Renal pelvis (tissue), 12 donors: ENCODE measurements around the gene ARL8A. TPM values are rescaled to one million over a fixed set of nuclear protein-coding genes. Genes with fewer than 3 reads are reported as not detected.
"Not testable (repeated sequence)": the region's sequence is repeated elsewhere in the genome, so short reads cannot be mapped to it uniquely, and the experiment has no call there.

Experiments
- DNase-seq: peaks from one replicate; pipeline ENCODE4 v3.0.0-alpha.2; 2013
- long read RNA-seq, 16 experiments: transcript quantifications; one replicate each; lab custom pipeline, GENCODE V29; 2026
- polyA plus RNA-seq, 3 donors: library from polyadenylated mRNA; unstranded; fragments of 120-200 nt; gene quantifications; one replicate each; pipeline ENCODE4 v1.2.1, GENCODE V29; 2013; ENCODE audit not compliant: insufficient read length in 3 of 3

Gene ARL8A
- 10 to 100 TPM; 41.1 to 45.2 (median 41.2) TPM for polyA plus RNA-seq
- long read RNA-seq, donor 1, transcript ARL8A-201 (7 exons, 1,793 nt) = major isoform, 23 of 23 reads
- long read RNA-seq, donor 1, partial matches to known transcripts = 0 of 23 reads
- long read RNA-seq, donor 1, other reads (novel, unspliced or antisense) = 0 of 23 reads
- long read RNA-seq, donor 2, transcript ARL8A-201 (7 exons, 1,793 nt) = major isoform, 40 of 40 reads
- long read RNA-seq, donor 2, partial matches to known transcripts = 0 of 40 reads
- long read RNA-seq, donor 2, other reads (novel, unspliced or antisense) = 0 of 40 reads
- long read RNA-seq, donor 3, transcript ARL8A-201 (7 exons, 1,793 nt) = major isoform, 29 of 30 reads
- long read RNA-seq, donor 3, partial matches to known transcripts = 0 of 30 reads
- long read RNA-seq, donor 3, other reads (novel, unspliced or antisense) = 0 of 30 reads
- long read RNA-seq, donor 4, transcript ARL8A-201 (7 exons, 1,793 nt) = major isoform, 30 of 32 reads
- long read RNA-seq, donor 4, partial matches to known transcripts = 0 of 32 reads
- long read RNA-seq, donor 4, other reads (novel, unspliced or antisense) = 0 of 32 reads
- long read RNA-seq, donor 5, transcript ARL8A-201 (7 exons, 1,793 nt) = major isoform, 8 of 10 reads
- long read RNA-seq, donor 5, partial matches to known transcripts = 0 of 10 reads
- long read RNA-seq, donor 5, other reads (novel, unspliced or antisense) = 0 of 10 reads
- long read RNA-seq, donor 6, transcript ARL8A-201 (7 exons, 1,793 nt) = major isoform, 21 of 22 reads
- long read RNA-seq, donor 6, partial matches to known transcripts = 0 of 22 reads
- long read RNA-seq, donor 6, other reads (novel, unspliced or antisense) = 0 of 22 reads
- long read RNA-seq, donor 7, transcript ARL8A-201 (7 exons, 1,793 nt) = major isoform, 35 of 38 reads
- long read RNA-seq, donor 7, partial matches to known transcripts = 0 of 38 reads
- long read RNA-seq, donor 7, other reads (novel, unspliced or antisense) = 0 of 38 reads
- long read RNA-seq, donor 8, transcript ARL8A-201 (7 exons, 1,793 nt) = major isoform, 19 of 19 reads
- long read RNA-seq, donor 8, partial matches to known transcripts = 0 of 19 reads
- long read RNA-seq, donor 8, other reads (novel, unspliced or antisense) = 0 of 19 reads
- long read RNA-seq, donor 9, transcript ARL8A-201 (7 exons, 1,793 nt) = major isoform, 43 of 44 reads
- long read RNA-seq, donor 9, partial matches to known transcripts = 0 of 44 reads
- long read RNA-seq, donor 9, other reads (novel, unspliced or antisense) = 0 of 44 reads
- long read RNA-seq, donor 10, transcript ARL8A-201 (7 exons, 1,793 nt) = major isoform, 23 of 24 reads
- long read RNA-seq, donor 10, partial matches to known transcripts = 0 of 24 reads
- long read RNA-seq, donor 10, other reads (novel, unspliced or antisense) = 0 of 24 reads
- long read RNA-seq, donor 11, transcript ARL8A-201 (7 exons, 1,793 nt) = major isoform, 15 of 15 reads
- long read RNA-seq, donor 11, partial matches to known transcripts = 0 of 15 reads
- long read RNA-seq, donor 11, other reads (novel, unspliced or antisense) = 0 of 15 reads
- long read RNA-seq, donor 12, transcript ARL8A-201 (7 exons, 1,793 nt) = major isoform, 38 of 38 reads
- long read RNA-seq, donor 12, partial matches to known transcripts = 0 of 38 reads
- long read RNA-seq, donor 12, other reads (novel, unspliced or antisense) = 0 of 38 reads
- long read RNA-seq, donor 13, transcript ARL8A-201 (7 exons, 1,793 nt) = major isoform, 14 of 15 reads
- long read RNA-seq, donor 13, partial matches to known transcripts = 0 of 15 reads
- long read RNA-seq, donor 13, other reads (novel, unspliced or antisense) = 0 of 15 reads
- long read RNA-seq, donor 14 = 0 reads
- long read RNA-seq, donor 15, transcript ARL8A-201 (7 exons, 1,793 nt) = major isoform, 32 of 33 reads
- long read RNA-seq, donor 15, partial matches to known transcripts = 0 of 33 reads
- long read RNA-seq, donor 15, other reads (novel, unspliced or antisense) = 0 of 33 reads
- long read RNA-seq, donor 16, transcript ARL8A-201 (7 exons, 1,793 nt) = major isoform, 33 of 38 reads
- long read RNA-seq, donor 16, partial matches to known transcripts = 0 of 38 reads
- long read RNA-seq, donor 16, other reads (novel, unspliced or antisense) = 0 of 38 reads

DNA sequence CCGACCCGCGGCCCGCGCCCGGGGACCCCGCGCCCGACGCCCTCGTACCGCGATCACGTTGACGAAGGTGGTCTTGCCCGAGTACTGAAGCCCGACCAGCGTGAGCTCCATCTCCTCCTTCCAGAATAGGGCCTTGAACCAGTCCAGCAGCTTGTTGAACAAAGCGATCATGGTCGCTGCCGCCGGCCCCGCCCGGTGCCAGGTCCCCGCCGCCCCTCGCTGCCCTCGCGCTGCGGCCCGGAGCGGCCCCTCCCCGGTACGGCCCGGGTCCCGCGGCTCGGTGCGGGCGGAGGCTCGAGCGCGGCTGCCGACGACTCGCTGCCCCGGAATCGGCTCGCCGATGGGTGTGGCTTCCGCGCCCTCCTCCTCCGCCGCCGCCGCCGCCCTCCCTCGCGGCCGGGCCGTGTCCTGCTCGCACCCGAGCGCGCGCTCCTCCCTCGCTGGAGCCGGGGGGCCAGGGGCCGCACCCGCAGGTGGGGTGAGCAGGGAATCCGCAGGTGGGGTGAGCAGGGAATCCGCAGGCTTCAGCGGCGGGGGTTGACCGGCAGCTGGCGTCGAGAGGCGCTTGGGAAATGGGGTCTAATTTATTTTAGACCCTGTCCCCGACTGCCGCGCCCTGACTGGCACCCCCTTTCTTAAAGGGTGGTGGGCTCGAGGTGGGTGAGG is at the start of gene ARL8A:
TSS of gene ARL8A (minus strand) at position 336 of the 666 bp plus-strand sequence. CDS start at position 171, 165 bp downstream.
- peak; percentile 65 for DNase-seq

DNA sequence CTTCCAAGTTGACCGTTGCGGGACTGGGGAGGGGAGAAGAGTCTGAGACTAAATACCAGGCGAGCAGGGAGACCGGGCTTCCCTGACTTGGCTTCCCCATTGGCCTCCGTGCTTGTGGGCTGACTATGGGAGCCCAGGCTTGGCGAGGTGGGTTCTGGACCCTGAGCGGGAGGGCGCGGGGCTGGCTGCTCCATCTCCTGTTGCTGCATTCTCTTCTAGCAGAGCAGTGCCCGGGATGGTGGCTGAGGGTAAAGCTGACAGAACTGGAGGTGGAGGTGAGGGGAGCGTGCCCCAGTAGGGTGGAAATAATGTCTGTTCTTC is 49.8 kb upstream of the ARL8A start:
- DNase-seq = no peak

DNA sequence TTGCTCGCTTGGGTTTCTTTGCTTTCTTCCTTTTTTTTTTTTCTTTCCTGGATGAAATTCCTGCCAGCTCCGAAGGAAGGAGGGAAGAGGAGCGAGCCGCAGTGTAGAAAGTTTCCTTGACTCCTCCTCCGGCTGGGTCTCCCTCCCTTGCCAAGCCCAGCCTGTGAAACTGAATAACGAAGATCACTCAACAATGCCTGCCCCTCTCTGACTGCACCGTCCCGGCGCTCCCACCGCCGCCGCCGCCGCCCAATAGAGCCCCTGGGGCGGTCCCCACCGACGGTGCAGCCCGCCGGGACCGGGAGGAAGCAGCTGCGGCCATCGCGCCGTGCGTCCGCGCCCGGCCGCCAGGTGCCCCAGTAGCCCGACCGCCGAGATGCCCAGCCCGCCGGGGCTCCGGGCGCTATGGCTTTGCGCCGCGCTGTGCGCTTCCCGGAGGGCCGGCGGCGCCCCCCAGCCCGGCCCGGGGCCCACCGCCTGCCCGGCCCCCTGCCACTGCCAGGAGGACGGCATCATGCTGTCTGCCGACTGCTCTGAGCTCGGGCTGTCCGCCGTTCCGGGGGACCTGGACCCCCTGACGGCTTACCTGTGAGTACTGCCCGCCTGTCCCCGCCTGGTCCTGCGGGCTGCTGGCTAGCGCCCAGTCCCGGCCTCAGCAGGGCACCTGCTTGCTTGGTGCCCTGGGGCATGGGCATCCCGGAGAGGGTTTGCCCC is 49.2 kb upstream of the ARL8A start, which contains the start of gene LGR6:
TSS of gene LGR6 (plus strand) at position 186 of the 714 bp plus-strand sequence. CDS start at position 377, 191 bp downstream.
- no peak for DNase-seq

DNA sequence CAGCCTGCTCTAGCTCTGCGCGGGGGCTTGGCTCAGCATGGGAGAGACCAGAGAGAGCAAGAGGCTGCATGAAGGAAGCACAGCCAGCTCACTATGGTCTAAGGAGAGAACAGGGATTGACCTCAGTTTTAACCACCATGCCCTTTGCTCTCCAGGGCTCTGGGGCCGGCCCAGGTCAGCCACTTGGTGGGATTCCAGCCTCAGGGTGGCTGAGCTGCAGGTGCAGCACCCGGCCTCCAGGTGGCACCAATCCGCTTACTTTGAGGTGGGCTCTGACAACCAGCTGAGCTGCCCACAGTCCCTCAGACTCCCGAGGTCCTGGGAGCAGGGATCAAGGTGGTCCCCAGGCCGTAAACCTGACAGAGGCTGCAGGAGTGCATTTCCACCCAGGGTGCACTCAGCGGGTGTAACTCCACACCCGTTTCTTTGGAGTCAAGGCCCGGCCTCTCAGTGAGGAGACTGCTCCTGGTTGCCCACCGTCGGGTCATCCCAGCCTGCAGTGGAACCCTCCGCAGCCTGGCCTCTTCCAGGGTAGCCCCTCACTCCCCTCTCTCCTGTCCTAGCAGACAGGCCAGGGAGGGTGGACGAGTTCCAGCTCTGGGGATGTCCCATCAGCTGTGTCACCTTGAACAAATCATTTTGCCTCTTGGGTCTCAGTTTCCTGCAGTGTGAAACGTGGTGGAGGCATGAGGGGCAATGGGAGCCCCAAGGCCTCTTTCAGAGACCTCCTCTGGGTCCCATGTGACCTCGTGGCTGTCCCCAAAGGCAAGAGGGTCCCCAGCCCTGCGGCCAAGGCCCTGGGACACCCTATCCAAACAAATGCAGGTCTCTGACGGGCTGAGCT is 48.5 kb upstream of the ARL8A start:
- peak; percentile 41 for DNase-seq

DNA sequence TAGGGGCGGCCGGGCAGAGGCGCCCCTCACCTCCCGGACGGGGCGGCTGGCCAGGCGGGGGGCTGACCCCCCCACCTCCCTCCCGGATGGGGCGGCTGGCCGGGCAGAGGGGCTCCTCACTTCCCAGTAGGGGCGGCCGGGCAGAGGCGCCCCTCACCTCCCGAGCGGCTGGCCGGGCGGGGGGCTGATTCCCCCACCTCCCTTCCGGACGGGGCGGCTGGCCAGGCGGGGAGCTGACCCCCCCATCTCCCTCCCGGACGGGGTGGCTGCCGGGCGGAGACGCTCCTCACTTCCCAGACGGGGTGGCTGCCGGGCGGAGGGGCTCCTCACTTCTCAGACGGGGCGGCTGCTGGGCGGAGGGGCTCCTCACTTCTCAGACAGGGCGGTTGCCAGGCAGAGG is 46.9 kb upstream of the ARL8A start:
- not testable (repeated sequence) for DNase-seq

DNA sequence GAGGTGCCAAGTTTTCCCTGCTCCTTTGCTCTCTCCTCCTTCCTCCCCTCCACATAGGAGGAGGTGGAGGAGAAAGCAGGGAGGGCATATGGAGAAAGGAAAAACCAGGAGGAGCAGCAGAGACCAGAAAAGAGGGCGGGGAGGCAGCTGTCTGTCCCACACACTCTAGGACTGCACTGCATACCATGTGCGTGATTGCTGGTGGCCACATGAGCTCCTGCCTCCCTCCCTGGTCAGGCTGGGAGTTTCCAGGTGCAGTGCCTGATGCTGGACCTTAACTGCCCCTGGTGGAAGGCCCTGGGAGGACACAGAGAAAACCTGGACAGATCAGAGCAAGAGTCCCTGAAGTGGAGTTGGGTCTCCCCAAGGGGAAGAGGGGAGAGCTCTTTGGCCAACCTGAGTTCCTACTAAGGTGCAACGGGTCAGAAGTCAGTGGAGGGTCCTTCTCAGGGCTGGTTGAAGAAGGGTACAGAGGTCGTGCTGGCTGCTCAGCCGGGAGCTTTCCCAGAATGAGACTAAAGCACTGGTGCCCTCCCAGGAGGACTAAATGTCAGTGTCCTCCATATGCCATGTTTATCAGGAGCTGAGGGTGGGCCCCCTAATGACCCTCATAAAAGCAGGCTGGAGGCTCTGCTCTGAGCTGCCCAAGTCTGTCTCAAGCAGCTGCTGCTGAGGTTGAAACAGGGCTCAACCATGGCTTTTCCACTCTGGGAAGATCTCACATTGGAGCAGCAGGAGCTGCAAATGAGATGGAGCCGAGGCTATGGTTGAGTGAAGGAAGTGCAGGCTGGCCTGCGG is 45.6 kb upstream of the ARL8A start:
- DNase-seq = no peak

DNA sequence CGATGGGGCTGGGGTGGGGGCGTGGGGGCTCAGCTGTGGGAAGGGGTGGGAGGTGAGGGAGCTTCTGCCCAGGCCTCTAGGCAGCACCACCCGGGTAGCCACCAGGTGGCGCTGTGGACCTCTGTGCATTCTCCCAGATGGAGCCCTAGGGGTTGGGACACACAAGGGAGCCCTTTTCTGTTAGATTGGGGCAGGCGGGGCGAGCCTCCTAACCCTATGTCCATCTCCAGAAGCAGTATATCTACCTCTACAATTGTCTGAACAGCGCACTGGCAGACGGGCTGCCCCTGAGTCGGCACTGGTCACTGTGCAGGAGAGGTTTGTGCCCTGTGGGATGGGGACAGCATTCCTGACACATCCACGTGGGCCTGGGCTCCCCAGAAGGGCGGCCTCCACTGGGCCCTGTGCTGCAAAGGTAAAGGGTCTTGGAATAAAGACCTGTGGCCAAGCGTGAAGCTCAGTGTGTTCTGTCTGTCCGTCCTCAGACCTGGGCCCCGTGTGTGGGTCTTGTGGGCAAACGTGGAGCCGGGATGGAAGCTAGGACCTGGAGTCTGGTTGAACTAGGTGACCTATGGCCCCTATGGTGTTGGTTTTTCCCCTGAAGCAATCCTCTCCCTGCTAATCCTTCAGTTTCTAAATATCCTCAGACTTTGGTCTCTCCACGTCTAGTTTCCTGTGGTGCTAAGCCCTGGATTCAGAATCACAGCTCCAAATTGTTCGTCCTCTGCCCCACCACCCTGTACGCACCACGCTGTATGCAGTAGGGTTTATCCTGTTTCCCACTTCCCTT is 44.7 kb upstream of the ARL8A start:
- no peak for DNase-seq

DNA sequence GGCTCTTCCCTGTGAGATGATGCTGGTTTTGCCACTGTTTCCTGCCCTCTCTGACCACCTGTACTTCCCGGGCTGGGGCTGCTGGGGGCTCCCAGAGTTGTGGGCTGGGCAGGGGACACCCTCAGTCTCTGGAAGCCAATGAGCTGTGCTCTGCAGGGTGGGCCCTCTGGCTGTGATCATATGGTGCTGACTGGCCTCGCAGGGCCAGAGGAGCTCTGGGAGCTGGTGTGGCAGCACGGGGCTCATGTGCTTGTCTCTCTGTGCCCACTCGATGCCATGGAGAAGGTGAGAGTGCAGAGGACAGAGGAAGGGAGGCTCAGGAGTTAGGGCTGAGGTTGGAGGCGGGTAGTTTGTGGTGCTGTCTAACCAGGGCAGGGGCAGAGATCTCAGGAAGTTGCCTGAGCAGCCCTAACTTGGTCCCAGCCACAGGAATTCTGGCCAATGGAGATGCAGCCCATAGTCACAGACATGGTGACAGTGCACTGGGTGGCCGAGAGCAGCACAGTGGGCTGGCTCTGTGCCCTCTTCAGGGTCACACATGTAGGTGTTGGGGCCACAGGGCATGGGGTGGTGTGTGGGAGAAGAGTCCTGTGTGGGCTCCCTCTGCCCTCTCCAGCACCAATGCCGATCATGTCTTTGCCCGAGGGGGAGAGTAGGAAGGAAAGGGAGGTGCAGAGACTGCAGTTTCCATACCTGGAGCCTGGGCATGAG is 43.3 kb upstream of the ARL8A start:
- DNase-seq = no peak

DNA sequence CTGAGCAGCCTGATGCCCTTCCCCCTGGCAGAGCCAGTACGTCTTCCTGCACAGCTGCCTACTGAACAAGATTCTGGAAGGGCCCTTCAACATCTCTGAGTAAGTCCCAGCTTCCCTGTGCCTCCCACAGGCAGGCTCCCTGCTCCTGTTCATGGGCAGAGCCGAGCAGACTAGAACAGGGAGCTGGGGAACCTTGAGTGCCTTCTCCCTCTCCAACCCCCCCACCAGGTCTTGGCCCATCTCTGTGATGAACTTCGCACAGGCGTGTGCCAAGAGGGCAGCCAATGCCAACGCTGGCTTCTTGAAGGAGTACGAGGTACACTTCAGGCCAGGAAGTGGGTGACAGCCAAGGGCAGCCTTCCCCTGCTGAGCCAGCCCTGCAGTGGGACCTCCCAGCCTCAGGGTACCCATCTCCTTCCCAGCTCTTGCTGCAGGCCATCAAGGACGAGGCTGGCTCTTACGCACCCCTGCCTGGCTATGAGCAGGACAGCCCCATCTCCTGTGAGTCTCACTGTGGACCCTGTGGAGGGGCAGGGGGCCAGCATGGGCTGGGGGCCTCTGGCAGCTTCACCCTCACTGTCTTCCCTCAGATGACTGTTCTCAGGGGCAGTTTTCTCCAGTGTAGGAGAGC is 42.6 kb upstream of the ARL8A start:
- no peak for DNase-seq

DNA sequence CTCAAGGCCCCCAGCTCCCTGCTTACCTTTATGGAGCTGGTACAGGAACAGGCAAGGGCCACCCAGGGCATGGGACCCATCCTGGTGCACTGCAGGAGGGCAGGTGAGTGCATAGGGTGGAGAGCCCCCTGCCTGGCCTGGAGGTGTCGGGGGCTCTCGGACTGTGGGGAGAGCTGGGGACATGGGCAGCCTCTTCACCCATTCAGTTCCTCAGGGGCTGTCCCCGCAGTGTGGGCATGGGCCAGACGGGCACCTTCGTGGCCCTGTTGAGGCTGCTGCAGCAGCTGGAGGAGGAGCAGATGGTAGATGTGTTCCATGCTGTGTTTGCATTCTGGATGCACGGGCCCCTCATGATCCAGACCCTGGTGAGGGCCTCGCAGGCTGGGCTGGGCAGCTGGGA is 41.8 kb upstream of the ARL8A start:
- no peak for DNase-seq

DNA sequence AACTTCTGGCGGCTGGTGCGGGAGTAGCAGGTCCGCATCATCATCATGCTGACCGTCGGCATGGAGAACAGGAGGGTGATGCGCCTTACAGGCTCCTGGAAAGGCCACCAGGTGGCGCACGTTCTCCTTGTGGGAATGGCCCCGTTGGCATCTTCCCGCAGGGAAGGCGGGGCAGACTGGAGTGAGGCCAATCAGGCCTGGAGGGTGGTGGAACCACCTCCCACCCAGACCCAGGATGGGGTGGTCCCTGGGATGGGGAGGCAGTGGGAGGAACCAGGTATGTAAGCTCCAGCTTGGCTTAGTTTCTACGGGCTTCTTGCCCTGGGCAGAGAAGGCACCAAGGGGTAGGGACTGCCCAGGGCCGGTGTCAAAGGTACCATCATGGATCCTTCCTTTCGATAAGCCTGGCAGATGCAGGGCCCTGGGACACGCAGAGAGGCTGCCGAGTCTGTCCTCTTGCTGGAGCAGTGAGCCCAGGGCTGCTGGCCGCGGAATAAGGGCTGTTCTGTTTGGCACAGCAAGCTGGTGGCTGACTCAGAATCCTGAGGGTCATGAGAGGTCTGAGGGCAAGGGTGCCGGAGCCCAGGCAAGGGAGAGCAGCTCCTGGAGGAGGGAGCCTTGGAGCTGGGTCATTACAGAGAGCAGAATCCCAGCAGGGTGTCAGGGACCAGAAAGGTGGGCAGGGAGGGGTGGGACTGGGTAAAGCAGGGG is 40.4 kb upstream of the ARL8A start:
- peak; percentile 86 for DNase-seq

DNA sequence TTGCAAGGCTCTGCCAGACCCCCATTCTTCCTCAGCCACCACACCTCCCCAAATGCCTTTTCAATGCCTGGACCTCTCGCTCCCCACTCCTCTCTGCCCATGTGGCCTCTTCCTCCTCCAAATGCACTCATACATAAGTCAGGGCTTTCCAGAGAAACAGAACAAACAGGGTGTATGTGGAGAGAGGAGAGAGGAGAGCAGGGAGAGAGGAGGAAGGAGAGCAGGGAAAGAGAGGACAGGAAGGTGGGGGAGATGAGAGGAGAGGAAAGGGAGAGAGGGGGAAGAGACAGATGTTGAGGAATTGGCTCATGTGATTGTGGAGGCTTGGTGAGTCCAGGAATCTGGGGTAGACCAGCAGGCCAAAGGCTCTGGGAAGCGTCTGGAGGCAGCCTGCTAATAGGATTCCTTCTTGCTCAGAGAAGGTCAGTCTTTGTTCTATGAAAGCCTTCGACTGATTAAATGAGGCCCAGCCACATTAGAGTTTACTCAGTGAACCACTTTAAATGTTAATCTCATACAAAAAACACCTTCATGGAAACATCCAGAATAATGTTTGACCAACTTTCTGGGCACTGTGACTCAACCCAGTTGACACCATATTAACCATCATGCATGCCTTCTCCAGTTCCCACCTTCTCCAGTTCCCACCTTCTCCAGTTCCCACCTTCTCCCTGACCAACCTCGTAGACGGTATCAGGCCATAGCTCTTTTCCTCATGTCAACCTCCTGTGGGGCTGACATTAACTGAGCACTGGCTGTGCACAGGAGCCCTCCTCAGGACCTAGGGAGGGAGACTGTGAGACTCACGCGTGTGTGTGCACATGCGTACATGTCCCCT is 37.7 kb upstream of the ARL8A start:
- no peak for DNase-seq

DNA sequence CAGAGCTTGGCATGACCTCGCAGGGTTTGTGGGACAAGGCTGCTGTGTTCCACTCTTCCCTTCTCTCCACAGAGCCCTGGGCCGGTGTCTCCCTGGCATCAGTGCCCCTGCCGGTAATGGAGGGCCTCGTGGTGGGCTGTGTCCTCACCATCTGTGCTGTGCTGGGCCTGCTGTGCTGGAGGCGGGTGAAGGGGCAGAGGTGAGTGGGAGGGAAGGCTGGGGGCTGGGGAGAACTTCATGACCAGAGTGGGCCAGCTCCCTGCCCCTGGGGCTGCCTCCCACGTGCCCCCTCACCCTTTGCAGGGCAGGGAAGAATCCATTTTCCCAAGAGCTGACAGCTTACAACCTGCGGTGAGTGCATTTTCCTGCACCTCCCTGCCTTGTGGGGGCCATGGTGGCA is 37.0 kb upstream of the ARL8A start:
- no peak for DNase-seq
